Endometrium (tissue), 2 donors: ENCODE measurements around the gene KRT81.
"Not testable (repeated sequence)": the region's sequence is repeated elsewhere in the genome, so short reads cannot be mapped to it uniquely, and the experiment has no call there.

Experiments
- FAIRE-seq: peaks from 2 replicates; lab custom pipeline; 2012; peaks lifted over from hg19 to GRCh38; lab: Jason Lieb, UNC
- donor health status: control.
- donor health status: control.

Gene KRT81

GRCh38 chr12:52253391-52254179 is 37.7 kb downstream of the KRT81 start:
- FAIRE-seq = no peak

- no peak for FAIRE-seq
Observed at GRCh38 chr12:52252728-52253343, 38.5 kb downstream of the KRT81 start.

- not testable (repeated sequence) for FAIRE-seq
Observed at GRCh38 chr12:52252175-52252615, 39.1 kb downstream of the KRT81 start.

GRCh38 chr12:52251367-52252051 is 39.8 kb downstream of the KRT81 start:
- no peak for FAIRE-seq

- no peak for FAIRE-seq
Observed at GRCh38 chr12:52250048-52250990, 41.0 kb downstream of the KRT81 start.

GRCh38 chr12:52249511-52250047 is 41.8 kb downstream of the KRT81 start:
- FAIRE-seq = no peak

GRCh38 chr12:52248541-52249461 is 42.5 kb downstream of the KRT81 start:
- no peak for FAIRE-seq

- FAIRE-seq = no peak
Observed at GRCh38 chr12:52247622-52248540, 43.5 kb downstream of the KRT81 start.

- FAIRE-seq = no peak
Observed at GRCh38 chr12:52246720-52247621, 44.4 kb downstream of the KRT81 start.

GRCh38 chr12:52245962-52246569 is 45.3 kb downstream of the KRT81 start:
- FAIRE-seq = no peak

- no peak for FAIRE-seq
Observed at GRCh38 chr12:52245259-52245961, 45.9 kb downstream of the KRT81 start.

GRCh38 chr12:52244615-52244994 is 46.7 kb downstream of the KRT81 start:
- FAIRE-seq = no peak

- FAIRE-seq = no peak
Observed at GRCh38 chr12:52243856-52244614, 47.3 kb downstream of the KRT81 start.

- no peak for FAIRE-seq
Observed at GRCh38 chr12:52243259-52243855, 48.0 kb downstream of the KRT81 start.

GRCh38 chr12:52242442-52243258 is 48.7 kb downstream of the KRT81 start:
- no peak for FAIRE-seq
